ENCODE measurements around the gene TMED7. TPM values are rescaled to one million over a fixed set of nuclear protein-coding genes. Genes with fewer than 3 reads are reported as not detected.

The TMED7 gene
- total and polyA plus RNA-seq, 4 experiments from 2014 or later: 32.1 to 49.5 (median 42.2) TPM

DNA sequence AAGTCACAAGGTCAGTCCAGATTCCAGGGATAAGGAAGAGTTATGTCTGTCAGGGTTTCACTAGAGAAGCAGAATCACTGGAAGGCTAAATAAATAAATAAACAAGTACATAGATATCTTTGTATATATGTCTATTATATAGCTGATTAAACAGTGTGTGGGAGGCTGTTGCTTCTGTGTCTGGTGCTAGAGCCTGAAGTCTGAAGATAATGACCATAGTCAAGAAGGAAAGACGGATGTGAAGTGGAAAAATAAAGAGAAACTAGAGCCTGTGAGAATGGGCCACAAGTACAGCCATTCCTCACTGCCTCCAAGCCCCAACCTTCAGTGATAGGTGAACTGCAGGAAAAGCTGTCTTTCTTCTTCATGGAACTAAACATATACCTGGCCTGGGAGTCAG, 4.1 kb upstream of the TMED7 start:
- Histone ChIP-seq H3K4me1 (ENCODE audit: insufficient read depth, low read length) (peaks cover 18% of the 10 kb centered on the region), H3K9me3 (ENCODE audit: control insufficient read depth in 1 of 2, low read length in 2 of 2) (no peaks in the 10 kb centered on the region), H3K36me3 (ENCODE audit: insufficient read depth, low read length) (no peaks in the 10 kb centered on the region), H3K27ac (ENCODE audit: low read depth, low read length) (no peak overlapping the region), H3K27me3 (ENCODE audit: insufficient read depth, low read length) (no peaks in the 10 kb centered on the region), H3K4me3 (ENCODE audit: low read length in 2 of 2) (no peak overlapping the region)
- no peak overlapping the region for H3K27ac Mint-ChIP-seq
- peak overlapping the region in 1 of 8 donors; percentile 26 for H3K4me3 Mint-ChIP-seq
- H3K27me3 Mint-ChIP-seq: peaks cover 0 to 2% of the 10 kb centered on the region in 2 donors
- ChIA-PET POLR2A (ENCODE audit: partially characterized antibody) (no interaction called here), CTCF (ENCODE audit: partially characterized antibody) (interaction anchor here (1.2 to 3.0 kb wide), 3 partner anchors 201 to 439 kb away, joined by 3 to 13 read pairs (median 9); no protein-coding TSS in a partner anchor)
- H3K36me3 Mint-ChIP-seq: peaks cover 0 to 8% of the 10 kb centered on the region in 2 donors
- H3K9me3 Mint-ChIP-seq: no peaks in the 10 kb centered on the region
- DNase-seq: no peak
- peaks cover 7 to 19% (median 13%) of the 10 kb centered on the region in 4 donors for H3K4me1 Mint-ChIP-seq
- intact Hi-C loops (cut with micrococcal nuclease): loop anchor here (5.0 kb wide), 1 partner anchor 1317 kb away; no protein-coding TSS in a partner anchor

DNA sequence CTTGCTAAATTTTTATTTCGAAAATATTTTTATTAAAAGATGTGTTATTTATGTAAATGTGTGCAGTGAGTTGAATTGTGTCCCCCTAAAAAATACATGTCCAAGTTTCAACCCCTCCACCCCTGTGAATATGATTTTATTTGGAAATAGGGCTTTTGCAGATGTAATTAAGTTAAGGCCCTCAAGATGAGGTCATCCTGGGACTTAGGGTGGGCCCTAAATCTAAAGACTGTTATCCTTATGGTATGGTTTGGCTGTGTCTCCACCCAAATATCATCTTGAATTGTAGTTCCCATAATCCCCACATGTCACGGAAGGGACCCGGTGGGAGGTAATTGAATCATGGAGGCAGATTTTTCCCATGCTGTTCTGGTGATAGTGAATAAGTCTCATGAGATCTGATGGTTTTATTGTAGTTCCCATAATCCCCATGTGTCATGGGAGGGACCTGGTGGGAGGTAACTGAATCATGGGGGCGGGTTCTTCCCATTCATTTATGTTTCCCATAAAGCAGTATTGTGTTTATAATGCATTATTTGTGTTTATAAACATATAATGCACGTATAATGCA, 1.5 kb upstream of the TMED7 start:
- peak overlapping the region; percentile 7 to 78 (median 60) for H3K27ac Mint-ChIP-seq
- CTCF ChIA-PET (ENCODE audit: partially characterized antibody): interaction anchor here (2.0 to 3.0 kb wide), 2 partner anchors 441 to 458 kb away, joined by 6 to 13 read pairs; partner anchors contain the start of gene COMMD10
- H3K27me3 Mint-ChIP-seq: peaks cover 0 to 2% of the 10 kb centered on the region in 2 donors
- POLR2A ChIA-PET (ENCODE audit: partially characterized antibody): interaction anchor here (1.7 to 7.2 kb wide), 3 partner anchors 83 to 458 kb away, joined by 7 to 59 read pairs (median 35); partner anchors contain the start of genes AP3S1, ATG12, COMMD10 and FEM1C
- no peak overlapping the region for H3K4me3 ChIP-seq (ENCODE audit: low read length in 2 of 2)
- H3K9me3 ChIP-seq (ENCODE audit: control insufficient read depth in 1 of 2, low read length in 2 of 2): no peaks in the 10 kb centered on the region
- no peaks in the 10 kb centered on the region for H3K27me3 ChIP-seq (ENCODE audit: insufficient read depth, low read length)
- H3K36me3 ChIP-seq (ENCODE audit: insufficient read depth, low read length): no peaks in the 10 kb centered on the region
- DNase-seq: no peak
- intact Hi-C loops (cut with micrococcal nuclease): no loop called here
- peaks cover 35% of the 10 kb centered on the region for H3K4me1 ChIP-seq (ENCODE audit: insufficient read depth, low read length)
- peaks cover 7 to 14% (median 10%) of the 10 kb centered on the region in 4 donors for H3K4me1 Mint-ChIP-seq
- peak overlapping the region; percentile 57 for H3K27ac ChIP-seq (ENCODE audit: low read depth, low read length)
- peaks cover 0 to 14% of the 10 kb centered on the region in 2 donors for H3K36me3 Mint-ChIP-seq
- peak overlapping the region in 3 of 8 donors; percentile 14 to 23 (median 14) for H3K4me3 Mint-ChIP-seq
- no peaks in the 10 kb centered on the region for H3K9me3 Mint-ChIP-seq

DNA sequence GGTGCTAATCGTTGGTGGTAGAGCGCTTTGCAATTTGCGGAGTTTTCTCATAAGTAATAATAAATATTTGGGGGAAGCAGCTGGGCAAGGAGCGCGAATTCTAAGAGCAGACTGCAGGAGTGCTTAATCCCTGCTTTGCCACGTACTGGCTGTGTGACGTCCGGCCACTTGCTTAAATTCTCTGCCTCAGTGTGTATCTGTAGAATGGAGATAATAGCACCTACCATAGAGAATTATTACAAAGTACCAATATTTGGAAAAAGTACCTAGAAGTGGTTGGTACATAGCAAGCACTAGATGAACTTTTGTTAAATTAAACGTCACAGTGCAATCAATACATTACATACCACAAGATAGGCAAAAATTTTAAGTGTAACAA, 598 bp upstream of the TMED7 start:
- intact Hi-C loops (cut with micrococcal nuclease): loop anchor here (1.0 kb wide), 4 partner anchors 82 to 459 kb away; partner anchors contain the start of genes AP3S1, ATG12, CCDC112 and COMMD10
- Mint-ChIP-seq H3K4me1 (peaks cover 12 to 16% (median 15%) of the 10 kb centered on the region in 4 donors), H3K4me3 (peak overlapping the region in 2 of 8 donors; percentile 97 to 98), H3K9me3 (no peaks in the 10 kb centered on the region), H3K27ac (peak overlapping the region in 4 of 7 donors; percentile 95 to 98 (median 98)), H3K36me3 (peaks cover 1 to 20% of the 10 kb centered on the region in 2 donors), H3K27me3 (no peaks in the 10 kb centered on the region)
- H3K4me3 ChIP-seq (ENCODE audit: low read length in 2 of 2): peak overlapping the region; percentile 34 to 86
- peak overlapping the region; percentile 57 for H3K27ac ChIP-seq (ENCODE audit: low read depth, low read length)
- H3K4me1 ChIP-seq (ENCODE audit: insufficient read depth, low read length): peaks cover 42% of the 10 kb centered on the region
- ChIA-PET POLR2A (ENCODE audit: partially characterized antibody) (interaction anchor here (1.0 to 7.2 kb wide), 5 partner anchors 8 to 459 kb away, joined by 3 to 59 read pairs (median 7); partner anchors contain the start of genes AP3S1, ATG12, COMMD10 and FEM1C), CTCF (ENCODE audit: partially characterized antibody) (no interaction called here)
- no peaks in the 10 kb centered on the region for H3K27me3 ChIP-seq (ENCODE audit: insufficient read depth, low read length)
- no peaks in the 10 kb centered on the region for H3K36me3 ChIP-seq (ENCODE audit: insufficient read depth, low read length)
- no peak for DNase-seq
- H3K9me3 ChIP-seq (ENCODE audit: control insufficient read depth in 1 of 2, low read length in 2 of 2): no peaks in the 10 kb centered on the region

DNA sequence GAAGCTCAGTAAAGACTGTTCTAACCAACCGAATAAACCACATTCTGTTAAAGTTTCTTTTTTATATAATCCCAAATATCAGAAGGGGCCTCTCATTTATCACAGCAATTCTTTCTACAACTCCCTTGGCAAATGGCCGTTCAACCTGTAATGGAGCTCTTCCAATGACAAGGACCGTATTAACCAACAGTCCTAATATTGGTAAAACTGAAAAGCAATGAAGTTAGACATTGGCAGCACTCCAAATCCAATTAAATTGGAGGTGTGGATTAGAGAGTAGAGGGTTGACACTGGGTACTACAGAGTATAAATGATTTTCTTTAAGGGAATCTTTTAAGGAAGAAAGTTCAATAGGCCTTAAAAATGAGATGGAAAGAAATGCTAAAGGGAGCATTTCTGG, 842 bp downstream of the TMED7 start:
- peaks cover 9 to 32% of the 10 kb centered on the region in 2 donors for H3K36me3 Mint-ChIP-seq
- peak in 1 of 5 donors; percentile 12 for DNase-seq
- no peak overlapping the region for H3K4me3 Mint-ChIP-seq
- peaks cover 42% of the 10 kb centered on the region for H3K4me1 ChIP-seq (ENCODE audit: insufficient read depth, low read length)
- H3K9me3 ChIP-seq (ENCODE audit: control insufficient read depth in 1 of 2, low read length in 2 of 2): no peaks in the 10 kb centered on the region
- peak overlapping the region; percentile 79 to 86 for H3K4me3 ChIP-seq (ENCODE audit: low read length in 2 of 2)
- H3K4me1 Mint-ChIP-seq: peaks cover 18 to 19% (median 19%) of the 10 kb centered on the region in 4 donors
- POLR2A ChIA-PET (ENCODE audit: partially characterized antibody): interaction anchor here (0.6 to 7.2 kb wide), 8 partner anchors 10 to 461 kb away, joined by 3 to 59 read pairs (median 8); partner anchors contain the start of genes AP3S1, ATG12, COMMD10 and FEM1C
- H3K27ac ChIP-seq (ENCODE audit: low read depth, low read length): peak overlapping the region; percentile 93
- H3K27me3 Mint-ChIP-seq: no peaks in the 10 kb centered on the region
- CTCF ChIA-PET (ENCODE audit: partially characterized antibody): interaction anchor here (0.6 to 3.4 kb wide), 7 partner anchors 9 to 1995 kb away, joined by 3 to 25 read pairs (median 4); partner anchors contain the start of gene FEM1C
- intact Hi-C loops (cut with micrococcal nuclease): loop anchor here (2.0 kb wide), 1 partner anchor 362 kb away; the partner anchor contains the start of gene PGGT1B
- peaks cover 2% of the 10 kb centered on the region for H3K36me3 ChIP-seq (ENCODE audit: insufficient read depth, low read length)
- H3K27ac Mint-ChIP-seq: peak overlapping the region in 1 of 7 donors; percentile 98
- no peaks in the 10 kb centered on the region for H3K9me3 Mint-ChIP-seq
- no peaks in the 10 kb centered on the region for H3K27me3 ChIP-seq (ENCODE audit: insufficient read depth, low read length)

DNA sequence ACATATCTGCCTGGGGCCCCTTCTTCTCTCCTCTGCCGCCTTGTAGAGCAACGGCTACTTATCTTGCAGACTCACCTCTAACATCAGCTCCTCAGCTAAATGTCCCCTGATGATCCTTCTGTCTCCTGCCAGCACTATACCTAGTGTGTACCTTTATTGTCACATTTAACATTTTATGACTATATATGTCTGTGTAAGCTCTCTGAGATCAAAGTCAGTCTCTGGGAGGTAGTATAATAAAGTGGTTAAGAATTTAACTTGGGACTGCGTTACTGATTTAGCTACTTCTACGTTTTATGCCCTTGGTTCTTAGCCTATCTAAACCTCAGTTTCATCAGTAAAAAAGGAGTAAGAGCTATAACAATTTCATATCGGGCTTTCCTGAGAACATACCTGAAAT, 2.2 kb downstream of the TMED7 start:
- CTCF ChIA-PET (ENCODE audit: partially characterized antibody): interaction anchor here (0.8 to 3.4 kb wide), 7 partner anchors 11 to 328 kb away, joined by 3 to 25 read pairs (median 4); no protein-coding TSS in a partner anchor
- H3K4me3 ChIP-seq (ENCODE audit: low read length in 2 of 2): no peak overlapping the region
- Mint-ChIP-seq H3K4me3 (no peak overlapping the region), H3K36me3 (peaks cover 17 to 43% of the 10 kb centered on the region in 2 donors), H3K27ac (no peak overlapping the region), H3K4me1 (peaks cover 18 to 19% (median 19%) of the 10 kb centered on the region in 4 donors), H3K27me3 (no peaks in the 10 kb centered on the region), H3K9me3 (no peaks in the 10 kb centered on the region)
- H3K9me3 ChIP-seq (ENCODE audit: control insufficient read depth in 1 of 2, low read length in 2 of 2): no peaks in the 10 kb centered on the region
- DNase-seq: no peak
- no peaks in the 10 kb centered on the region for H3K27me3 ChIP-seq (ENCODE audit: insufficient read depth, low read length)
- peak overlapping the region; percentile 93 for H3K27ac ChIP-seq (ENCODE audit: low read depth, low read length)
- peaks cover 14% of the 10 kb centered on the region for H3K36me3 ChIP-seq (ENCODE audit: insufficient read depth, low read length)
- peaks cover 42% of the 10 kb centered on the region for H3K4me1 ChIP-seq (ENCODE audit: insufficient read depth, low read length)
- intact Hi-C loops (cut with micrococcal nuclease): loop anchor here (1.0 to 2.0 kb wide), 2 partner anchors 21 to 361 kb away; partner anchors contain the start of genes PGGT1B and TICAM2
- POLR2A ChIA-PET (ENCODE audit: partially characterized antibody): interaction anchor here (5.4 to 7.2 kb wide), 2 partner anchors 80 to 218 kb away, joined by 35 to 59 read pairs; partner anchors contain the start of genes AP3S1, ATG12 and FEM1C

DNA sequence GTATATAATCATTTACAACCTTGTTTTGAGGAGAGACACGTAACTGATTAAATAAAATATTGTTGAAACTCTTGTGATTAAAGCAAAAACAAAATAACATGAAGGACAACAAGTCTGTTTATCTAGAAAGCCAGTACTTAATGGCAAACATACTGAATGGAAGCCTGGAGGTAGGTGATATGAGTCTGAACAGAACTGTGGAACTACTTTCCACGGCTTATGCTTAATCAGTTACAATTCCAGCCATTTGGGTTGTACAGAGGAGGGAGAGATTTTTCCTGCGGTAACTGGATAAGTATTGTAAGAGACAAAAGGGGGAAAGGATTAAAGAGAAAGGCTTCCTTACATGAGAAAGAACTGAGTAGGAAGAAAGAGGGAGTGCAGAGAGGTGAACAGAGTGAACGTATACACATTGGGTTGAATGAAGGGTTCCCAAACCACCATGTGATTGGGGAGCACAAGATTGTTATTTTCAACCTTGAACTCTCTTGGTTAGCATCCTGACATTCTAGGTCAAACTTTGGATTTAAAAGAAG, 4.4 kb downstream of the TMED7 start:
- intact Hi-C loops (cut with micrococcal nuclease): no loop called here
- Mint-ChIP-seq H3K4me3 (peak overlapping the region in 2 of 8 donors; percentile 7 to 57), H3K27ac (peak overlapping the region in 4 of 7 donors; percentile 36 to 76 (median 60)), H3K9me3 (no peaks in the 10 kb centered on the region), H3K36me3 (peaks cover 24 to 55% of the 10 kb centered on the region in 2 donors), H3K27me3 (no peaks in the 10 kb centered on the region), H3K4me1 (peaks cover 16 to 23% (median 20%) of the 10 kb centered on the region in 4 donors)
- Histone ChIP-seq H3K27ac (ENCODE audit: low read depth, low read length) (no peak overlapping the region), H3K27me3 (ENCODE audit: insufficient read depth, low read length) (no peaks in the 10 kb centered on the region), H3K4me1 (ENCODE audit: insufficient read depth, low read length) (peaks cover 36% of the 10 kb centered on the region), H3K9me3 (ENCODE audit: control insufficient read depth in 1 of 2, low read length in 2 of 2) (no peaks in the 10 kb centered on the region), H3K36me3 (ENCODE audit: insufficient read depth, low read length) (peaks cover 18% of the 10 kb centered on the region), H3K4me3 (ENCODE audit: low read length in 2 of 2) (no peak overlapping the region)
- no peak for DNase-seq
- CTCF ChIA-PET (ENCODE audit: partially characterized antibody): no interaction called here
- POLR2A ChIA-PET (ENCODE audit: partially characterized antibody): no interaction called here
